Middle frontal gyrus (tissue), 1 donor: ENCODE data around the gene DNASE1L3.

Experiments
- DNase-seq: peaks from one replicate; pipeline ENCODE4 v3.0.0-alpha.2; 2015; ENCODE audit warnings: low spot score; ENCODE audit errors: extremely low spot score

The DNASE1L3 gene

DNA sequence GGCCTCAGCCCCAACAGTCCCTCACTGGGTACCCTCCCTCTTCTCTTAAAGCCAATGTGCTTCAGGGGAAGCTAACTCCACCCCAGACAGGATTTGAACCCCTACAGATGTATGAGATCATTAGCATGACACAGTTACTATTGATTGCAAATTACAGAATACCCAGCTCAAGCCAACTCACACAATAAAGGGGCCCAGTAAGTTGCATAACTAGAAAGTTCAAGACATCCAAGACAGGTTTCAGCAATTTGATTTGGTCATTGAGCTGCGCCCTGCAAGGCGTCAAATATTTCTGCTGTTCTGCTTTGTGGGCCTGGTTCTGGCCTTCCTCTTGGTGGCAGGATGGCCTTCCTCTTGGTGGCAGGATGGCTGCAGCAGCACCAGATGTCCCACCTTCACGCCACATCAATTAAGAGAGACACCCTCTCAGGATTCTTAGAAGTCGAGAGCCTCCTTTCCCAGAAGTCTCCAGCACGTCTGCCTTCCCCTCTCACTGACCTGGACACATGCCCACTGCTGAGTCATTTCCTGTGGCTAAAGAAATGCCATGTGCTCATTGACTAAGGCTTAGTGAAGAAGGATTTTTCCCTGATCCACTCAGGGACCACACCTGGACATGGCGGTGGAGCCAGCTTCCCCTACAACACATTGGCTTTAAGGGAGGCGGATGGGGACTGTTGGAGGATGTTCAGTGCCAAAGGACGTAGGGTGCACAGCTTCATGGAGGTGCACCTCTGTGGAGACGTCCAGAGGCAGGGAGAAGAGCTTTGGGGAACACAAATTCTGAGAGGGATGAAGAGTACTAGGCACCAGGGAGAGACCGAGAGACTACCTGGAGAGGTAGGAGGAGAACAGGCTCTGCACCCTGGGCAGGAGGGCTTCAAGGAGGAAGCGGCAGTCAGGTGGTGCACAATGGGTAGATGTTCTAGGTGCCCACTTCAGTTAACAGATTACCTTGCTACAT lies 49.1 kb downstream of the DNASE1L3 start:
- no peak for DNase-seq

DNA sequence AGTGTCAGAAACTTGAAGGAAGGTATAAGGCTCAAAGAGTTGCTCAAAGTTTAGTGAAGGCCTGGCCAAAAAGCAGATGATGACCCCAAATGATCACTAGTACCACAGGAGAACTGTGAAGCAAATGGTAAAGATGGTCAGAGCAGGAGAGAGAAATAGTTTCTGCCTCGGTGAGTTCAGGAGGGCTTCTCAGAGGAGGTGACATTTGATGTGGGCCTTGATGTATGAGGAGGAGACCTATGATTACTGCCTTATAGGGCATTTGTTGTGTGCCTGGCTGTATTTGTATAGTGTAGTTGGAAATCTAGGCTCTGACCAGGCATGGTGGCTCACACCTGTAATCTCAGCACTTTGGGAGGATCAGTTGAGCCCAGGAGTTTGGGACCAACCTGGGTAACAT lies 50.4 kb downstream of the DNASE1L3 start:
- no peak for DNase-seq

DNA sequence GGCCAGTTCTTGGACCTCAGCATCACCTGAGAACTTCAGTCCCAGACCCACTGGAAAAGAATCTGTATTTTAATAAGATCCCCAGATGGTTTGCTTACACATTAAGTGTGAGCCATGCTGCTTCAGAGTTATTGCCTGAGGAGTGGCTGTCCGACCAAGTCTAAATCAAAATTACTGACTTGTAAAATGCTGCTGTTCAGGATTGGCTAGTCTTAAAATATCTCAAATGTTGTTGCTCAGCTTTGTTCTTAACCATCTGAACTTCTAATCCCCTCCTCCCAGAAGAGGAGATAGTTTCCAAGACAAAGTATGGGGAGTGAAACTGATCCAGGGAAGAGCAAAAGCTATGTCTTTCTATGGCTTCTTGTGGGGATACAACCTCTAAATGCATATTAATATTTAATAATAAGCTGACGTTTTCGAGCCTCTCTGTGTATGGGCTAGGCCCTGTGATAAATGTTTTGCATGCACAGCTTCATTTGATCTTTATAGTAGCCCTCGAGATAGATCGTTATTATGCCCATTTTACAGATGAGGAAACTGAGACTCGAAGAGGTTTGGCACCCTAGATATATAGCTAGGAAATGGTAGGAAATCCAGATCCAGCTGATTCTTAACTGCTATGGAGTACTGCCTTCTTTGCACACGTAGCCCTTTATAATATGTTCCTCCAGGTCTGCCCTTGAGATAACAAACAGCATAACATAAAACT lies 52.2 kb downstream of the DNASE1L3 start:
- no peak for DNase-seq

DNA sequence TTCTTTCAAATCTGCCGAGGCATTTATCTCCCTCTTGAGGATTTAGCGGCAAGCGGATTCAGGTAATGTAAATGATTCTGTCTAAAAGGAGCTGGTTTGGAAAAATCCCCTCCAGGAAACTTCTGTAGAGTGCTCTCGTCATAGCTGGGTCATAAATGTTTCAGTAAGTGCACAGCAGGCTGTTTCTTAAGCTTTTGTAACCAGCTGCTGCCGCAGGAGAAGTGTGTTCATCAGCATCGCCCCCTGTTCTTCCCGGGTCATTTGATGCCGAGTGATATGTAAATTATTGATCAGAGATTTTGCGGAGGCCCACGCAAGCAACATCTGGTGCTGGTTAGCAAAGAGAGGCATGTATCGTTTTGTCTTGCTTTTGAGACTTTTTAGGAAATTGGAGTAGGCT lies 53.1 kb downstream of the DNASE1L3 start:
- no peak for DNase-seq

DNA sequence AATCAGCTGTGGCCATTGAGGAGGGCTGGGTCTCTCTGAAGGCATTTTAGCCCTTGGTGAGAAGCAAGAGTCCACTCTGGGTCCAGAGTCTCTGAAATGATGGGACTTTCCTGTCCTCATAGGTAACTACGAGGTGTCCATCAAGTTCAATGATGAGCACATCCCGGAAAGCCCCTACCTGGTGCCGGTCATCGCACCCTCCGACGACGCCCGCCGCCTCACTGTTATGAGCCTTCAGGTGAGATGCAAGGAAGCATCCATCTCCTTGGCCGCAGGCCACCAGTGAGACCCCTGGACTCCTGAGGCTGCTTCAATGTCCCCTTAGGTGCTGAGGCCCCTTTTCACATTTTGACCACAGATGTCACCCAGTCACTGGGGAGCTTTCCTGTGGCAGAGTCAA lies 54.9 kb downstream of the DNASE1L3 start:
- DNase-seq = no peak

DNA sequence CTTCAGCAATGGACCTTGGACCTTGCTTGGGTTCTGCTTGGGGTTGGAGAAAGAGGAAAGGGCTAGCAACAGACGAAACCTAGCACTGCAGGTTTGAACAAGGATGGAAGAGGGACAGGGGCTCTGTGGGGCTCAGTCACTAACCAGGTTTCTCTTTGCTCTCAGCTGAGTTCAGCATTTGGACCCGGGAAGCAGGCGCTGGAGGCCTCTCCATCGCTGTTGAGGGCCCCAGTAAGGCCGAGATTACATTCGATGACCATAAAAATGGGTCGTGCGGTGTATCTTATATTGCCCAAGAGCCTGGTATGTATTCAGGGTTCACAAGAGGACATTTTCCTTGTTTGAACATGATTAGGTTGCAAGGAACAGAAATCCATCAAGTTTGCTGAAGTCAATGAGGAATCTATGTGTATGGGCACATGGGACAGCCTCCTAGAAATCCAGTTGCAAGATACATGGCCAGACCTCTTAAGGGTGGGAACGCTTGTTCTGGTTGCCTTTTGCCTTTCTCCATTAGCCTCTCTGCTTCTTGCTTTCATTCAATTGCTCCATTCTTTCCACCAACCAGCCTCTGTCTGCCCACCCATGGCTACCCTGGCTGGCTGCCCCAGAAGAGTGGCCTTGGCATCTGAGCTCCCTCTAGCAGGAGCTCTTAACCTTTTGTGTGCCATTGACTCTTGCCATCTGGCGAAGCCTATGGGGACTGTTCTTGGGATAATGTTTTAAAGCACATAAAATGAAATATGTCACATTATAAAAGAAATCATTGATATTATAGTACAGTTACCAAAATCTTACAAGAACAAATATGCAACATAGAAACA lies 55.9 kb downstream of the DNASE1L3 start:
- no peak for DNase-seq

DNA sequence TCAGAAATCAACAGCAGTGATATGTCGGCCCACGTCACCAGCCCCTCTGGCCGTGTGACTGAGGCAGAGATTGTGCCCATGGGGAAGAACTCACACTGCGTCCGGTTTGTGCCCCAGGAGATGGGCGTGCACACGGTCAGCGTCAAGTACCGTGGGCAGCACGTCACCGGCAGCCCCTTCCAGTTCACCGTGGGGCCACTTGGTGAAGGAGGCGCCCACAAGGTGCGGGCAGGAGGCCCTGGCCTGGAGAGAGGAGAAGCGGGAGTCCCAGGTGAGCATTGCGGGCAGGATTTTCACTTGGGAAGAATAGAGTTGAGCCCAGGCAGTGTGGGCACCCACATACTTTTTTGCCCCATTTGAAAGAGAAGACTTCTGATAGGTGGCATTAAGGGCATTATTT lies 57.4 kb downstream of the DNASE1L3 start:
- no peak for DNase-seq

DNA sequence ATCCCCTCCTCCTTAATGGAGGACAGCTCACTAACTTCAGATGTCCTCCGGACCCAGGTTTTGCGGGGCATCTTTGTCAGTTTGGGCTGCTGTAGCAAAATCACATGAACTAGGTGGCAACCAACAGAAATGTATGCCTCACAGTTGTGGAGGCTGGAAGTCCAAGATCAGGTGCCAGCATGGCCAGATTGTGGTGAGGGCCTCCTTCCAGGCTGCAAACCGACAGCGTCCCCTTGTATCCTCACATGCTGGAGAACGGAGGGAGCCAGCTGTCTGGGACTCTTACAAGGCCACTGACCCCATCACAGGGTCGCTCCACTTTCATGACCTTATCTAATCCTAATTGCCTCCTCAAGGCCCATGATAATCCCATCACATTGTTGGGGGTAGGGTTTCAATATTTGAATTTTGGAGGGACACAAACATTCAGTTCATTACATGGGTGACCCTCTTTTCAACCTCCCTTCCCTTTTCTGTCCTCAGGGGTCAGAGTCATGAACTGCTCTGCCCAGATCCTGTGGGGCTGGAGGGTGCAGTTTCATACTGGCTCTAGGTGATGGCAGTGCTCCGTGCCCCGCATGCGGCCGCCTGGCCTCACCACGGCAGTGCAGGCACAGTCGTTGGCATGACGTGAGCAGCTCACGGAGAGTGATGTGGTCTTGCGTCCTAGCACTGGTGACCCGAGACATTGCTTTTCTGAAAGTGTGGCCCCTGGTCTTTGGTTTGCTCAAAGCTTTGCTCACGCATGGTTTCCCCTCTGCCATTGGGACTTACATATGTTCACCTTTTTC lies 58.4 kb downstream of the DNASE1L3 start:
- no peak for DNase-seq

DNA sequence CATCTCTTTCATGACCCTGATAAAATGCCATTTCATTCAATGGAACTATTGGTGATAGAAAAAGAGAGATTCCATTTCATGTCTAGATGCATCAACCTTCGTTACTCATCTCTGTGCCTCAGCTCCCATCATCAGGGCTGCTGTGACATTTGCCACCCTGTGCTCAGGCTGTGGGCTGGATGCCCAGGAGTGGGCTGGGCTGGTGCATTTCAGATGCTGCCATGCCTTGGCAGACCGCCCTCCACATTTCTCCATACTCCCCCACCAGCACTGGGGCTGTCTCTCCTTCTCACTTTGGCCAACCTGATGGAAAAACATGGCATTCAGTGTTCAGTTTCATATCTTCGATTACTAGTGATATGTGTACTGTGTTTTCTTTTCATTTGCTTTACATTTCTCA lies 59.1 kb downstream of the DNASE1L3 start:
- peak; percentile 8 for DNase-seq

DNA sequence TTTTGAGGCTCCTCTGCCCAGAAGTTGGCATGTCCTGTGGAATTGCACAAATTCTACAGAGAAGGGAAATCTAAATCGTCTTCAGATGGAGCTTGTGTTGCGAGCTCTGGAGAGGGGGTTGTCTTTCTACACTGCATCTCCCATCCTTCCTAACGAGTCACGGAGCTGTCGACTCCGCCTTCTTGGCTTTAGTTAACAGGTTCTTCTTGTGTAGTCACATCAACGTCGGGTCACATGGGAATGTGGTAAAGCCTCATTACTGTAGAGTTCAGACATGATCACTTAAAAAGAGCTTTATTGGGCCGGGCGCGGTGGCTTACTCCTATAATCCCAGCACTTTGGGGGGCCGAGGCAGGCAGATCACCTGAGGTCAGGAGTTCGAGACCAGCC lies 60.0 kb downstream of the DNASE1L3 start:
- no peak for DNase-seq

DNA sequence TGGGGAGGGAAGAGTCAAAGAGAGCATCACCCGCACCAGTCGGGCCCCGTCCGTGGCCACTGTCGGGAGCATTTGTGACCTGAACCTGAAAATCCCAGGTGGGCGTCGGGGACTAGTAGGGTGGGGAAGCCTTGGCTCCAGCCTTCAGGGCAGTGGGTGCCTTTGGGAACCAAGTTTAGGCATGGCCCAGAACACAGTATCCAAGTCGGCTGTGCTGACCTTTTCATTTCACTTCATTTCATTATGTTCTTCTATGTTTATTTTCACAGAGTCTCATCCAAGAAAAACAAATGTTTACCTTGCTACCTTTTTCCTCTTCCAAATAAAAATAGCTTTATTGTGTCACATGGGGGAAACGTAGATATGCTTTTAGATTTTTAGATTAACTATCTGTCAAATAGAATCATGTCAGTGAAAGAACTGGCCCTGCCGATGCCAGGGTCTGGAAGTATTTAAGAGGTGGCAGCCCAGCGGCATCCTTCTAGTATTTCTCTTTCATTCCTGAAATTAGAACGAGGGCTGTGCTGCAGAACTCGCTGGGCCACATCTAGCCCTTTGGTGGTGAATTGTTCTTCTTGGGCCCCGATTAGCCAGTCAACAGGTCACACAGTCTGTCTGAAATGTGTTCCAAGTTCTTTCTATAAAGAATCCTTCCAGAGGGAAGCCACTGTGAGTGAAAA lies 60.5 kb downstream of the DNASE1L3 start:
- no peak for DNase-seq

DNA sequence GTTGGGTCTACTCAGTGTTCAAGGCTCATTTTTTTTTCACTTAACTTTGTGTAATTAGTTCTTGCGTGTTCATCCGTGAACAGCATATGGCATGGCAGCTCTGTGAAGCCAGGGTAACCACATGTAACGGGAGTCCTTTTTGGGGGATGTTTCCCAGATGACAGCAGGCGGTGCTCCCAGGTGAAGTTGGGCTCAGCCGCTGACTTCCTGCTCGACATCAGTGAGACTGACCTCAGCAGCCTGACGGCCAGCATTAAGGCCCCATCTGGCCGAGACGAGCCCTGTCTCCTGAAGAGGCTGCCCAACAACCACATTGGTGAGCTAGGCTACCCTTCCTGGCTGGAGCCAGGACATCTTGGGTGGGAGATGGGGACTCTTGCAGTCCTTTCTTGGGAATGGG lies 62.7 kb downstream of the DNASE1L3 start:
- no peak for DNase-seq

DNA sequence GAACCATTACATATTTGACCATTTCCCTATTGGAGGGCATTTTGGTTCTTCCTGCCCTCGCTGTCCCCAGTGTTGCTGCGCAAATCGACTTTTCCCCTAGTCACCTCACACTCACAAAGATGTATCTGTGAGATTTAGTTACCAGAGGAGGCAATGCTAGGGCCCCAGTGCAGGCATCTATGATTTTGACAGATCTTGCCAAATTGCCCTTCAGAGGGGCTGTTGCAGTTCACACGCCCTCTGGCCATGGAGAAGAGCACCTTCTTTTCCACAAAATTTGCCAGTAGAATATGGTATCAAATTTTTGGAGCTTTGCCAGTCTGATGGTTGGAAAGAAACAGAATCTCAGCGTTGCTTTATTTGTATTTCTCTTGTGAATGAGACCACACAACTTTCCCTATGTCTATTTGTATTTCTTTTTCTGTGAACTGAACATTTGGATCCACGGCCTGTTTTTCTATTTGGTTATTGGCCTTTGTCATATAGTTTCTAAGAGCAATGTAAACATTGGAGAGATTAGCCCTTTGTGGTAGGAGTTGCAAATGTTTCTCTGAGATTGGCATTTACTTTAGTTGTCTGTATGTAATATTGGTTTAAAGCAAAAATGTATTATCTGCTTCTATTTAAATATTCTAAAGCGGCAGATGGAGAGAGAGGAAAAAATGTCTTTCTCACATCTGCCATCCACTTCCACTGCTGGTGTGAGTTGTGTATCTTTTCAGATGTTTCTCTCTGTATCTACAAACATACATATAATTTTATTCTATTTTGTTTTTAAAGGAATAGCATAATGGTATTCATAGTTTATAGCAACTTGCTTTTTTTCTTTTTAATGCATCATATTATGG lies 66.1 kb downstream of the DNASE1L3 start:
- DNase-seq = no peak

DNA sequence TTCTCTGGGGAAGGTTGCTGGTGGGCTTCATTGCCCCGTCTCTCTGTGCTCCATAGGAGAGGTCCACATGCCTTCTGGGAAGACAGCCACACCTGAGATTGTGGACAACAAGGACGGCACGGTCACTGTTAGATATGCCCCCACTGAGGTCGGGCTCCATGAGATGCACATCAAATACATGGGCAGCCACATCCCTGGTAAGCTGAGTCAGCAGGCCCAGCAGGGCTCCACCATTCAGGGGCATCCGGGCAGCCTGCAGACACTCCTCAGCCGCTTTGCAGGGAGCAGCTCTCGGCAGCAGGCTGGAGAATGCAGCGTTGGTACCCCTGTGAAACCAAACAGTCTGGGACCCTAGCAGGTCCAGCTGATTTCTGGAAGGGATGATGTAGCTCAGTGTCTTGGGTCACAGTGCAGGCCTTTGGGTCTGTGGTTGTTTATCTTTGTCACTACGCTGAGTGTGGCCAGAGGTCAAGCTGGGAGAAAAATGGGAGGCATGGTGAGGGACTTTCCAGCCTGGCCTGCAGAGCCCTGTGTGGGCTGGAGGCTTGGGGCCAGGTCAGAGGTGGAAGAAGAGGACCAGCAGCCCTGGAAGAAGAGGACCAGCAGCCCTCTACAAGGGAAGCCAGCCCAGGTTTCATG lies 67.2 kb downstream of the DNASE1L3 start:
- DNase-seq = no peak
